Mononuclear cell (primary cell): ENCODE data around the gene FAM120AOS. TPM values are rescaled to one million over a fixed set of nuclear protein-coding genes. Genes with fewer than 3 reads are reported as not detected.
"Not testable (repeated sequence)": the region's sequence is repeated elsewhere in the genome, so short reads cannot be mapped to it uniquely, and the experiment has no call there.

Experiments
- H3K27me3 ChIP-seq: 2 replicates; pipeline ENCODE4 v1.6.0; 2011; ENCODE audit warnings: low read length, control low read depth; ENCODE audit not compliant: insufficient read depth
- H3K4me1 ChIP-seq: 2 replicates; pipeline ENCODE4 v1.5.1; 2011; ENCODE audit warnings: mild to moderate bottlenecking, low read length, control low read depth; ENCODE audit not compliant: insufficient read depth
- H3K4me3 ChIP-seq: 2 replicates; pipeline ENCODE4 v1.5.1; 2011; ENCODE audit warnings: mild to moderate bottlenecking, low read length, moderate library complexity
- H3K9me3 ChIP-seq: 2 replicates; pipeline ENCODE4 v1.5.1; 2011; ENCODE audit warnings: low read depth, mild to moderate bottlenecking, control low read depth, low read length
- total RNA-seq: library from RNA; depleted of rRNA; stranded (reverse); fragments of >200 nt; gene quantifications from one replicate; pipeline ENCODE4 v1.2.3, GENCODE V29; 2012

FAM120AOS gene
- total RNA-seq, 1 donor = 38.6 TPM

DNA sequence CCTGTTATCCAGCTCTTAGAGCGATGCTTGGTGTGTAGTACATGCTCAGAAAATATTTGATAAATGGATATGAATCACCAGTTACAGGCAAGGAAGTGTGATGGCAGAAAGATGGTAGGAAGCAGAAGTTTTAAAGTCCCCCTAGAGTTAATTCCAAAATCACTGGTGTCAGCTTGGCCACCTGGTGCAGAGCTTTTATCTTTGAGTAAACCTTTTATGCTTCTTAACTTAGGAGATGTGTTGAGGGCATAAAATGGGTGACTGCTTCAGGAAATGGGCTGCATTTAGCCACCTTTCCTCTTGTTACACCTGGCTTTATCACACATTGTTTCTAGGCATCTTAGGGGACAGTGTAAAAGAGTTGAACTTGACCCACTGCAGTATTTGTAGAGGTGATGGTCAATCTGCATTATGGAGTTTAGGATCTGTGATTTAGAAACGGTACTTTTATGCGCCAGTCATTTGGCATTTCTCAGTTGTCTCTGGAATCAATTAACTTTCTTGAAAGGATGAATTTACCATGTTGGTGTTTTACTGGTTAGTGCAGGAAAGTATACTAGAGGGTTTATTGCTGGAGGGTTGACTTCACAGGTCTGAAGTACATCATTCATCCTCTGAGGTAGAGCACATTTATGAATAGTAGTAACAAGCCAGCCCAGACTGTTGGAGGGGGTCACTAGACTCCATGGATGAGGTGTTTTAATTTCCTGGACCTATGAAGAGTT lies 7.5 kb upstream of the FAM120AOS start:
- Histone ChIP-seq H3K4me3 (no peak overlapping the region), H3K9me3 (no peaks in the 10 kb centered on the region), H3K4me1 (peaks cover 75% of the 10 kb centered on the region), H3K27me3 (no peaks in the 10 kb centered on the region)

GRCh38 chr9:93459432-93459847 lies 6.1 kb upstream of the FAM120AOS start:
- Histone ChIP-seq H3K27me3 (no peaks in the 10 kb centered on the region), H3K4me3 (no peak overlapping the region), H3K9me3 (no peaks in the 10 kb centered on the region), H3K4me1 (peaks cover 70% of the 10 kb centered on the region)

DNA sequence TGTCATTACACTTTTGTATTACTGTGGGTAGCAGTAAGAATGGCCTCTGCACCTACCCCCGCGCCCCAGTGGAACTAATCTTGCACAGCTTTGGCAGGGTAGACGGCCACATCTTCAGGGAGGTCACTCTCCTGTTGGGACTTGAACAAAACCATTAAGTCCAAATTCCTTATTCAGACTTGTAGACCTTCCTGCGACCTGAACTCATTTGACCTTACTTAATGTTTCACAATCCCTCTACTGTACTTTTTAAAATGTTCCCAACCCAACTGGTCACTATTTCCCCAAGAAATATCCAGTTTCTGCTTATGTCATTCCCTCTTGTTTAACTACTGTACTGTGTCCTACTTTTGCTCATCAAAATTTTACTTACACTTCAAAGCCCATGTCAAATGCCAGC lies 5.3 kb upstream of the FAM120AOS start:
- H3K9me3 ChIP-seq = no peaks in the 10 kb centered on the region
- peaks cover 74% of the 10 kb centered on the region for H3K4me1 ChIP-seq
- H3K4me3 ChIP-seq = no peak overlapping the region
- no peaks in the 10 kb centered on the region for H3K27me3 ChIP-seq

DNA sequence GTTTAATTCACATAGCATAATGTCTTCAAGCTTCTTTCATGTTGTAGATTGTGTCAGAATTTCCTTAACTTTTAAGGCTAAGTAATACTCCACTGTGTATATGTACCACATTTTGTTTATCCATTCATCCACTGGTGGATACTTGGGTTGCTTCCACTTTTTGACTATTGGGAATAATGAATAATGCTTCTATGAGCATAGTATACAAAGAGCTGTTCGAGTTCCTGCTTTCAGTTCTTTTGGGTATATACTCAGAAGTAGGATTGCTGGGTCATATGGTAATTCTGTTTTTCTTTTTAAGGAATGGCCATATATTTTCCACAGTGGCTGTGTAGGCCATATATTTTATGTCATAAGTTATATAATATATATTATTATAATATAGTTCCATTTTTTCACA lies 3.6 kb upstream of the FAM120AOS start:
- Histone ChIP-seq H3K27me3 (no peaks in the 10 kb centered on the region), H3K9me3 (no peaks in the 10 kb centered on the region), H3K4me1 (peaks cover 60% of the 10 kb centered on the region), H3K4me3 (no peak overlapping the region)

DNA sequence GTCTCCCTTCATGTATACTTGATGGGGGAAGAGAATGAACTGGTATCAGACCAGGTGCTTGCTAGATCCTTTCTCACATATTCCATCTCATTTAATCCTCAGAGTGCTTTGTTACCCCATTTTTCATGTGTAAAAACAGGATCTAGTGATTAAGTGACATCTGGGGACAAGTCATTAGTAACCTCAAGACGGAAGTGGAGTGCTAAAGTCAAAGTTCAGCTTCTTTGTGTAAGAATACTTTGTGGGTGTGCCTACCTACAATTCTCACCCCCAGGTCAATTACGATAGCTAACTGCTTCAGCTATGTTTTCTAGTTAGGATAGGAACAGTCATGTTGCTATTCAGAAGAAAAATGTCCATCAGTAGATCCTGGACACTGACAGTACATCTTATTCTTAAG lies 3.1 kb upstream of the FAM120AOS start:
- no peaks in the 10 kb centered on the region for H3K9me3 ChIP-seq
- peaks cover 56% of the 10 kb centered on the region for H3K4me1 ChIP-seq
- no peaks in the 10 kb centered on the region for H3K27me3 ChIP-seq
- no peak overlapping the region for H3K4me3 ChIP-seq

- no peaks in the 10 kb centered on the region for H3K27me3 ChIP-seq
- H3K4me1 ChIP-seq = peaks cover 55% of the 10 kb centered on the region
- no peak overlapping the region for H3K4me3 ChIP-seq
- H3K9me3 ChIP-seq = no peaks in the 10 kb centered on the region
Observed at GRCh38 chr9:93456022-93456421, 2.6 kb upstream of the FAM120AOS start.

GRCh38 chr9:93452710-93453046 lies 703 bp downstream of the FAM120AOS start:
- Histone ChIP-seq H3K9me3 (no peaks in the 10 kb centered on the region), H3K4me3 (peak overlapping the region; percentile 81), H3K4me1 (peaks cover 44% of the 10 kb centered on the region), H3K27me3 (no peaks in the 10 kb centered on the region)

DNA sequence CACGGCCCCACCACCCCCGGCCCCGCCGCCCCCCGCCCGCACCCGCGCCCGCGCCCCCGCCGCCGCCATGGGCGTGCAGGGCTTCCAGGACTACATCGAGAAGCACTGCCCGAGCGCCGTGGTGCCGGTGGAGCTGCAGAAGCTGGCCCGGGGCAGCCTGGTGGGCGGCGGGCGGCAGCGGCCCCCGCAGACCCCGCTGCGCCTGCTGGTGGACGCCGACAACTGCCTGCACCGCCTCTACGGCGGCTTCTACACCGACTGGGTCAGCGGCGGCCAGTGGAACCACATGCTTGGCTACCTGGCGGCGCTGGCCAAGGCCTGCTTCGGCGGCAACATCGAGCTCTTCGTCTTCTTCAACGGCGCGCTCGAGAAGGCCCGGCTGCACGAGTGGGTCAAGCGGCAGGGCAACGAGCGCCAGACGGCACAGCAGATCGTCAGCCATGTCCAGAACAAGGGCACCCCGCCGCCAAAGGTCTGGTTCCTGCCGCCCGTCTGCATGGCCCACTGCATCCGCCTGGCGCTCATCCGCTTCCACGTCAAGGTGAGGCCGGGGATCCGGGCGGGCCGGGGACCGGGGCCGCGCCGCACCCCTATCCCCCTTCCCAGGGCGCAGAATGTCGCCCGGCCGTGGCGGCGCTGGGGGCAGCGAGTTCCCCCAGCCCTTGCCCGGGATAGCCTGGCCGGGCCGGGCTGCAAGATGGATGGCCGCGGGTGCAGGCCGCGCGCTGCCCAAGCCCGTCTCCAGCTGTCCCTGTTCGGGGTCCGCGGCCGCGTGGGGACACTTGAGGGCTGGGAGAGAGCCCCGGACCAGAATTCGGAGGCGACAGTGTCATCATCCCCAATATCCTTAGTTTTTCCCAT lies 1.3 kb downstream of the FAM120AOS start:
- Histone ChIP-seq H3K9me3 (no peaks in the 10 kb centered on the region), H3K4me3 (peak overlapping the region; percentile 81), H3K27me3 (no peaks in the 10 kb centered on the region), H3K4me1 (peaks cover 40% of the 10 kb centered on the region)

DNA sequence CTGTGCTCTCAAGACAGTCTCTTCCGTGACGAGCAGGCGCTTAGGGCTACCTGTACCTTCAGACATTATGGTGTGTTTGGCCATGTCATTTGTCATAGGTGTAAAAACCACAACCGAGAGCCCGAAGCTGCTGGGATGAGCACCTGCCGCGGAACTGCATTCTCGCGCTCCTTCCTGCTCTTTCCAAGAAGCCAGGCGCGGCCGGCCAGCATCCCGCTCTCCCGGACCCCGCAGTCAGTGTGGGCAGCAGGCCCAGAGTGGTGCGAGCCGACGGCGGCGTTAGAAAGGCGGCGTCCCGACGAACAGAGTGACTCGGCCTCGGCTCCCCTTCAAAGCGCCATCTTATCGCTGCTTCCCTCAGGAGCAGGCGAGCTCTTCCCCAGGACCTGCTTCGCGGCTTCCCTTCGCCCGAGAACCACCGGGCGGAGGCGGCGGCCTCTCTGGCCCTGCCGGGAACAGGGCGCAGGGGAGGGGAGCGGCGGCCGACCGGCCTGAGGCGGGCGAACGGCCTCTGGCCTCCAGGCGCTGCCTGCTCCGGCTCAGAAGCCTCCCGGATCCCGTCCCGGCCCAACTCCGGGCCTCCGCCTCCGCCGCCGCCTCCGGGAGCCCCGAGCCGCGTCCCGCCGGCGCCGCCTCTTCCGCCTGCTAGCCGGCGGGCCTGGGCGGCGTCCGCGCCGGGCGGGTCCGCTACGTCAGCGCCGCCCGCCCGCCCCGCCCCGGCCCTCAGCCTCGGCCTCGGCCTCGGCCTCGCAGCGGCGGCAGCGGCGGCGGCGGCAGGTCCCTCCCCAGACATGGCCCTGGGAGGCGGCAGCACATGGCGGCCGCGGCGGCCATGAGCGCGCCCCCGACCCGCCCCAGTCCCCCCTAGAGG lies 2.2 kb downstream of the FAM120AOS start, which contains the start of gene FAM120A:
TSS of gene FAM120A (plus strand) at position 741 of the 871 bp plus-strand sequence. CDS start 231 bp downstream, outside the sequence.
- Histone ChIP-seq H3K4me3 (peak within 1 kb of the TSS; percentile 86), H3K27me3 (no peaks in the 10 kb centered on the region), H3K9me3 (no peaks in the 10 kb centered on the region), H3K4me1 (peaks cover 34% of the 10 kb centered on the region)

DNA sequence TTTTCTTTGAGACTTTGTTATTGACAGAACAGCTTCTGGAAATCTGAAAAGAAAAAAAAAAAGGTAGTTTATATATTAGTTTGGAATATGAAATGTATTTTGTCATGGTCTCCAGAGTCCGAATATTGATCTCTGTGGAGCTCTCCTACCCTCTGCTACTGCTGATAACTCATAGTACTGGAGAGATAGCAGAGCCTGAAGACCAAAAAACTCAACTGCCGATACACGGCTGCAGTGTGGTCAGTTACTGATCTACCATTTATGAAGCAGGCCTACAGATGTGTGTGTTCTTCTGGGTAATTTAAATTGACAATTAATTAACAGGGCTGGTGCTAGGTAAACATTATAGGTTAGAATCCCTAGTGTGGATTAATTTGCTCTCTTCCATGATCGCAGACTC lies 5.7 kb downstream of the FAM120AOS start:
- Histone ChIP-seq H3K4me1 (peaks cover 18% of the 10 kb centered on the region), H3K9me3 (no peaks in the 10 kb centered on the region), H3K4me3 (no peak overlapping the region), H3K27me3 (no peaks in the 10 kb centered on the region)

DNA sequence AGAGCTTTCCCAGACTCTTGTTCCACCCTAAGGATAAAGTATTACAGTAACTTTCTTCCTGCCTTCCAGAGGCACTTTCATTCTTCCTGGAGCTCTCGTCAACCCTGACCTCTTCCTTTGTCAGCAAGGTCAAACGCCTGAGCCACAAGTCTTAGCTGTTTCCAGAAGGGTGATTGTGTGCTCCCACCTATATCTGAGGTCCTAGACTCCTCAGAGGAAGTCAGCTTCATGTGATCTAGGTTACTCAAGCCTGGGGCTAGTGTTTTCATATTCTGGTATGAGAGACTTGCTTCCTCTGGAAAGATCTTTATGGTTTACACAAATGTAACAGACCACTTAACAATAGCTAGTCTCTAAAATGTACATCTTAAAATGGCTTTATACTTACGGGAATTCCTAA lies 7.3 kb downstream of the FAM120AOS start:
- Histone ChIP-seq H3K27me3 (no peaks in the 10 kb centered on the region), H3K4me1 (peaks cover 18% of the 10 kb centered on the region), H3K4me3 (no peak overlapping the region), H3K9me3 (no peaks in the 10 kb centered on the region)

GRCh38 chr9:93440896-93441580 lies 12.3 kb downstream of the FAM120AOS start:
- Histone ChIP-seq H3K27me3 (no peaks in the 10 kb centered on the region), H3K4me1 (no peaks in the 10 kb centered on the region), H3K9me3 (no peaks in the 10 kb centered on the region), H3K4me3 (no peak overlapping the region)

DNA sequence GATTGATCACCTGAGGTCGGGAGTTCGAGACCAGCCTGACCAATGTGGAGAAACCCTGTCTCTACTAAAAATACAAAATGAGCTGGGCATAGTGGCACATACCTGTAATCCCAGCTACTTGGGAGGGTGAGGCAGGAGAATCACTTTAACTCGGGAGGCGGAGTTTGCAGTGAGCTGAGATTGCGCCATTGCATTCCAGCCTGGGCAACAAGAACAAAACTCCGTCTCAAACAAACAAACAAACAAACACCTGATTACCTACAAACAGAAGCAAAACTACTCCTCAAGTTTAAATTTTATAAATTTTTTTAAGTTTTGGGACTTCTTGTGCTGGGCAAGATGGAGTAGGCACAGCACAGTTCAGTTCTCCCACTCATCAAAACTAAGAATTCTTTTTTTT lies 14.1 kb downstream of the FAM120AOS start:
- H3K4me3 ChIP-seq, H3K27me3 ChIP-seq, H3K4me1 ChIP-seq, H3K9me3 ChIP-seq: not testable (repeated sequence)

GRCh38 chr9:93437996-93438395 lies 15.4 kb downstream of the FAM120AOS start:
- Histone ChIP-seq H3K9me3 (no peaks in the 10 kb centered on the region), H3K4me1 (no peaks in the 10 kb centered on the region), H3K4me3 (no peak overlapping the region), H3K27me3 (no peaks in the 10 kb centered on the region)
